NCI-H128 (cell line): ENCODE data around the gene ADCY5.
A peak's percentile ranks its signal among the peaks of the same experiment; 100 is the strongest.

Experiments used
- DNase-seq: peaks from one replicate; lab custom pipeline; 2025; ENCODE audit not compliant: unreplicated experiment; lab: John Stamatoyannopoulos, UW

The ADCY5 gene

GRCh38 chr3:123431007-123431657 lies 17.8 kb downstream of the ADCY5 start:
- no peak for DNase-seq

GRCh38 chr3:123430266-123430665 lies 18.6 kb downstream of the ADCY5 start:
- DNase-seq = no peak

GRCh38 chr3:123429362-123430125 lies 19.3 kb downstream of the ADCY5 start:
- no peak for DNase-seq

GRCh38 chr3:123424999-123425712 lies 23.7 kb downstream of the ADCY5 start:
- no peak for DNase-seq

DNA sequence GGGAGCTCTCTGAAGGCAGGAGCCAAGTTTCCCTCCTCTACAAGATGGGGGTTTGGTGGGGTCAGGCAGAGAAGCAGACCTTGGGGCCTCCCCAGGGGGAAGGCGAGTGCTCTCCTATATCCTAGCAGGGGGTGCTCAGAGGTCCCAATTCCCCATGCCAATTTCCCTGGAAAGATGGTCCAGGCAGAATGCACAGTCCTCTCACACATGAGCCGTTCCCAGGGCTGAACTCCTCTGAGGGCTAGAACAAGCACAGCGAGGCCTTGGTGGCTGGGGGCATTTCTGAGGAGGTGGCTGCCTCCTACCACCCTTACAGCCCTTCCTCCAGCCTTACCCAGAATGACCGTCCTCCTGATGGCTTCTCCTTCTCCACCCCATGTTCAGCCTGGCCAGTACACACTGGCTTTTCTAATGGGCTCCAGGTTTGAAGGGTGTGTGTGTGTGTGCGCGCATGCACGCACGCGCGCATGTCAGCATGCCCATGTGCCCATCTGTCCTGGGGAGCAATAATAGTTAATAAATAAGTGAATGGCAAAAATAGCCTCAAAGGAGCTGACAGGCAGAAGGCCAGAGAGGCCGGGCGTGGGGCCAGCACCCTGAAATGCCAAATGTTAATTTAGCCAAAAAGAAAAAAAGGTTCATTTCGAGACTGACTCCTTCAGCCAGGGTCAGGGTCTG lies 24.4 kb downstream of the ADCY5 start:
- DNase-seq = no peak

GRCh38 chr3:123423806-123424205 lies 25.1 kb downstream of the ADCY5 start:
- DNase-seq = no peak

DNA sequence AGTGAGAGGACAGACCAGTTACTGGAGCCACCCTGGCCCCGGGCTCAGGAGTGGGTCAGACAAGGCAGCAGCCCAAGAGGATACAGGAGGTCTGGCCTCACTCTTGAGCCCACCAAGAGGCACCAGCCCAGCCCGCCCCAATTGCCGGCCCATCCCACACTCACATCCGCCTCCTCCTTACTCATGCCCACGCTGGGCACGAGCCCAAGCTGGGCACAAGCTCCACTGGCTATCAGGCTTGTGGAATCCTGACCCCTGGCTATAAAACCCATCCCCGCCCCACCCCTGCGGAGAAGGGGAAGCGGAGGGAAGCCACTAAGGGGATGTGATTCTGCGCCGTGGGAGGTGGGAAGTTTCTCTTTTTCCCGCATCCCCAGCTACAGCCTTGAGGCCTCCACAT lies 25.9 kb downstream of the ADCY5 start:
- no peak for DNase-seq

DNA sequence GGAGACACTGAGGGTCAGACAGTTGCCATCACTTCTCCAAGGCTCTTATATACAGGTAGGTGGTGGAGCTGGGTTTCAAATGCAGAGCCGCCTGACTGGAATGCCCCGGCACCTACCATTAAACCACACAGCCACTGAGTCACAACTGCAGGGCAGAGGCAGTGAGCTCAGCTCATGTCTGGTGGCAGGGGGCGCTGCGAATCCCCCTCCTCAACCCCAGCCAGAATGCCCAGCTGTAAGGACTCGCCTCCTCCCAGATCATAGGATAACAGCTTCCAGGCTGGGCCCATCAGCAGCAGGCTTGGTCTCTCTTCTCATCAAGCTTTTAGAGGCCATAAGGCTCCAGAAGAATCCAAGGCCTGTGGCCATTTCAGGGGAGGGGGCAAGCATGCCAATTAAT lies 26.4 kb downstream of the ADCY5 start:
- no peak for DNase-seq

GRCh38 chr3:123421353-123422174 lies 27.3 kb downstream of the ADCY5 start:
- DNase-seq = peak; percentile 41

GRCh38 chr3:123420416-123420968 lies 28.4 kb downstream of the ADCY5 start:
- DNase-seq = no peak

DNA sequence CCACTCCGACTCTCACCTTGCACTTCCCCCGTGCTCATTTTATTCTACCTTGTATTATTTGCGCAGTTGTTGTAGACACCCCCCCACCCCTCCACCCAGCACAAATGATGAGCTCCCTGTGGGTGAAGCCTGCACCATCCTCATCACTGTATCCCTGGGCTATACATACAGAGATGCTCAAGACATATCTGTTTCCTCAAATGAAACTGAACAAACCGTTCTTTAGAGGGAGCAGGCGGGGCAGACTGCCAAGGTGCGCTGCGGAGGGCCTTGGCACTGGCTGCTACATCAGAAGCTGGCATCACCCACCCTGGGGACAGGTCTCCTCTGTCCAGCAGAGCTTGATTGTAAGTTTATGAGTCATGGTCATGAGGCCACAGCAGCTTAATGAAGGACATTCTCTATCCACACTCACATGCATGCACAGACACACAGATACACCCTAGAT lies 29.0 kb downstream of the ADCY5 start:
- DNase-seq = no peak

DNA sequence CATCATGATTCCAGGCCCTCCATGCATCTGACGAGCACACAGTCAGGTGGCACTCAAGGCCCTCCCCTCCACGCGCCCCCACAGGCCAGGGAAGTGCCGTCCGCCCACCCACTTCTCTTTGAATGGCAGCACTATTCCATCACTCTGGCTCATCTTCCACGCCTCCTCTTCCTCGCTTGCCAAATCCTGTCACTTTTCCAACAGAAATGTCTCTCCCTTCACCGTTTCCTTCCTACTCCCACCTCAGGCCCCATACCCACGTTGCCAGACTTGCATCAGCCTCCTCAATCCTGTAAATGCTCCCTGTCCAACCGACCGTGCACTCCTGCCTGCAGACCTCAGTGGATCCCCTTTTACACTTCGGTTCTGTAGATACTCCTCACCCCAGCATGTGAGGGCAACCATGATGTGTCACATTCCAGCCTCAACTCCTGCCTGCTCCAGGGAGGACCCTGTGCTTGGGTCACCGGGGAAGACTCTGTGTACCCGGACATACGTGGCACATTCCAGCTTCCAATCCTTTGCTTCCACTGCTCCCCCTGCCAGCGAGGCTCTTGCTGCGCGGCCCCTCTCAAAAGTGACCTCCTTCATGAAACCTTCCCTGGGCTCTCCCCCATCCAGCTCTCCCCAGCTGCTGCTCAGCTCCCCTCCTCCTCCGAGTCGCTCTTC lies 29.6 kb downstream of the ADCY5 start:
- DNase-seq = no peak

- no peak for DNase-seq
Measured at GRCh38 chr3:123416647-123417046, 32.2 kb downstream of the ADCY5 start.

DNA sequence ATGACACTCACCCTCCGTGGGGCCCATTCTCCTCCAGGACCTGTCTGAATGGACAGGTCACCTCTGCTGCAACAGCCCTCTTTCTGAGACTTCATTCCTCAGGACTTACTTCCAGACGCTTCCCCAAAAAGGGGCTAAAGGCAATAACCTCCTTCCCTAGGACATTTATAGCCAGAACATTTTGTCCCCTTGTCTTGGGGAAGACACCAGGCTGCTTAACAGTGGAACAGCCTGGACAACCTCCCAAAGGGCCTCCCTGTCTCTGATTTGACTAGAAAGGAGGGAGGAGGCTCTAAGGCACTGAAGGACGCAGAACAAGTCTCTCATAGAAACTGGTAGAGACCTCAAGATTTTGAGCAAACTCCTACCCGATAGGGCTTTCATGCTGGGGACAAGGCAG lies 32.7 kb downstream of the ADCY5 start:
- no peak for DNase-seq

GRCh38 chr3:123414973-123415775 lies 33.7 kb downstream of the ADCY5 start:
- DNase-seq = no peak

DNA sequence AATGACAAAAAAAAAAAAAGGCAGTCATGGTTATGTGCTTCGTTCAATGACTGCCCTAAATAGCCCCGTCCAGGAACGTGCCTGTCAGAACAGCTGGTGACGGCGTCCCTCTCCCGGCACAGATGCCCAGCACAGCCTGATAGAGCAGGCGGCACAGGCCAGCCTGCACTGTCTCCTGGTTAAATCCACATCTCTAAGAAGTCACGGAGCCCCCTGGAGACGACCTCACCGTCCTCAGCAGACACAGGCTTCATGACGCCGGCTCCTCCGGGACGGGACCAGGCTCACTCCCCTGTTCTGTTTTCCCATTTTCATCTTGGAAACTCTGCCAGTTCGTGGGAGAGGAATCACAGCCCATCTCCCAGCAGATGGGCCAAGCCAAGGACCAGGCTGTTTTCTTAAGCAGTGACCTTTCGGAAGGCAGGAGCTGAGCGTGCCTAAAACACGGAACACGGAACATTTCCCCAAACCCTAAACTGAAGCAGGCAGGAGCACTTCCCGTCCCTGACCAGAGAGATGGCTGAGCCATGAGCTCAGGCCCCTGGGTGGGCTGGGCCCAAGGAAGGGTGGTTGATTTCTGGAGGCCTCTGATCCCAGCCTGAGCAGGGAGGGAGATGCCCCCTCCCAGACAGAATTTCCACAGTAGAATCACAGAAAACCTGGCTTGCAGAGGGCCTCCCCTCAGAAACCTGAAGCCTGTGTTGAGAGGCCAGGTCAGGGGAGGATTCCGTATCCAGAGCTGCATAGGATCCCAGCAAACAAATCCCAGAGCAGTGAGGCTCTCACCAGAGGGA lies 35.9 kb downstream of the ADCY5 start:
- no peak for DNase-seq

DNA sequence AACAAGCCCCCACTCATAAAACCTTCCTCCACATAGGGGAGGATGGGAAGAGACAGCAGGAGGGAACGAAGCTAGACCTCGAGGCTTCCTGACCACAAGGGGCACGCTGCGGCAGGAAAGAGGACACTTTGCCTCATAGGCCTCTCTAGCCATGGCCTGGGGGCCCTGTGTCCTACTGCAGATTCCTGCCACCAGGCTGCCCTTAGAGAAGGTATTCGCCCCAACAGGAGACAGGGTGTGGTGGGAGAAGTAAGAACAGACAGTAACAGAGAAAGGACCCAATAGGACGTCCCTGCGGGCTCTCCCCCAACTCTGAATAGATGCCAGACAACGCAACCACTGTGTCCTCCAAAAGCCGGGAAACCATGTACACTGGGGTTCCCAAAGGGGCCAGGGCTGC lies 36.8 kb downstream of the ADCY5 start:
- DNase-seq = no peak
